ELF-1 (cell line): ENCODE results near the gene HPCA.
A peak's percentile ranks its signal among the peaks of the same experiment; 100 is the strongest.

ENCODE experiments used
- DNase-seq: peaks from one replicate; pipeline ENCODE4 v3.0.0-alpha.2; 2016; ENCODE audit warnings: low read depth, low spot score

HPCA gene

DNA sequence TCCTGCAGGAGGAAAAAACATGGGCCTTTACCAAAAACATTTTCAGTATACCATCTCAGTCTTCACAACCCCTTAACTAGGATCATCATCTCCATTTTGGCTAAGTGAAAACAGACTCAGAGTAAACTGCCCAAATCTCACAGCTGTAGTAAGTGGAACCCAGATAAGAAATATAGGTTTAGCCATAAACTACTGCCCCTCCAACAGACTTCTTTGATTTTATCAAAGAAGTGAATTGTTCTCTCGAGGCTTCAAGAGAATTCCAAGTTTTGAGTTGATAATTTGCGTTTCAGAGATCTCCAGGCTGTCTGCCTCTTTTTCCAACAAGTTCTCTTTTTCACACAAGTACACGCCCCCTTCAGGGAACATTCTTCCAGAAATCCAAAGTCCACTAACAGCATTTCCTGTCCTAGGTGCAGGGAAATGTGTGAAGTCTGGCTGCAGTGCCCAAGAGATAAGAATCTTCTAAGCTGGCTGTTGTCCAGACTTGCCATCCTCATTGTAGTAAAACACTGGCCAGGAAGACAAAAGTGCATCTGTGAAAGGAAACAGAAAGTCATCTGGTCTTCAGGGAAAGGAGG is 47.5 kb downstream of the HPCA start:
- DNase-seq = peak; percentile 76

DNA sequence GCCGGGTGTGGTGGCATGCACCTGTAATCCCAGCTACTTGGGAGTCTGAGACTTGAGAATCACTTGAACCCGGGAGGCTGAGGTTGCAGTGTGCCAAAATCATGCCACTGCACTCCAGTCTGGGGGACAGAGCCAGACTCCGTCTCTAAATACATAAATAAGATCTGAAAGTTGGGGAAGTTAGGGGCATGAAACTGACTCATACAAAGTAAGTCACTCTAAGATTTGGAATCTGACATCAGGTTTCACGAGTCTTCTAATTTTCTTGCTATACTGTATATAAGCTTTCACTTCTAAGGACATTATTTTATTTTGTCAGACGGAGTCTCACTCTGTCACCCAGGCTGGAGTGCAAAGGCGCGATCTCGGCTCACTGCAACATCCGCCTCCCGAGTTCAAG is 48.2 kb downstream of the HPCA start:
- no peak for DNase-seq

DNA sequence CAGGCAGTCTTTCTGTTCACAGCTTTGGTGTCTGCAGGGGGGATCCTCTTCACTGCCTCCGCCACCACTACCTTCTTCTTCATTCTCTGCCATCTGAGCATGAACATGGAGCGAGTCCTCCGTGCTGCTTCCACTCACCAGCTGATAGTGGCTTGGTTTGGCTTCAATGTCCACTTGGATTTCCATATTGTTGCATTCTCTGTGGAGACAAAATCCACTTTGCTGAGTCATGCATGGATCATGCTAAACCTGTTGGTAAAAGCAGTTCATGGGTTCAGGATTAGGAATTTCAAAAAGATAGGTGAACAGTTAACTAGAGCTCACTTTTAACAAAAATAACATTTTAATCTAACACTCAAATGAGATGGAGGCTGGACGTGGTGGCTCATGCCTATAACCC is 50.8 kb downstream of the HPCA start:
- no peak for DNase-seq

DNA sequence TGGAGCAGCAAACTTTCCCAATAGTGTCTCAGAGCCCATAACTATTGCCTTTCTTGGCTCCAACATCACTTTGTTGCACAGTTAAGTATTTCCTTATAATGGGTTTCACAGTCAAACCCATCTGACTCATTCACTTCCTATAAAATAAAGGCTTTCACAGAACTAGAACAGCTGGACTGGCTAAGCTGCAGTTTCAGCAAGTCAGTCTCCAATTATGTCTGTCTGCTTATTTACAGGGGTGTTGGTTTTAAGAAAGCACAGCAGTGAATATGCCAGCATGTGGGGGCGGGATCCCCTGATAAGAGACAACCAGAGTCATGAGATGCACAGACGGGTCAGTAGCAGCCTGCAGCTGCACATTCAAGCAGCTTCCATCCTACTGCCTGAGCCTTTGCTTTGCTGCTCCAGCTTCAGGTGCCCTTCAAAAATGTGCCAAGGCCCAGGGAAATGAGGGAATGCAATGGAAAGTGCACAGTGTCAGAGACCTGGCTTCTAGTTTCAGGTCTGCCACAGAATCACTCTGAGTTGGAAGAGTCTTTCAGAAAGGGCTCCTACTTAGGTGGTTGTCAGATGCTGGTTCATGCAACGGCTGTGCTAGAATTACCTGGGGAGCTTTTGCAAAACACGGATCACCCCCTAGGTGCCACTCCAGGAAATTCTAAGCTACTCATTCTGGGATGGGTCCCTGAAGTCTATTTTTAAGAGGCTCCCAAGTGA is 53.5 kb downstream of the HPCA start:
- DNase-seq = no peak

DNA sequence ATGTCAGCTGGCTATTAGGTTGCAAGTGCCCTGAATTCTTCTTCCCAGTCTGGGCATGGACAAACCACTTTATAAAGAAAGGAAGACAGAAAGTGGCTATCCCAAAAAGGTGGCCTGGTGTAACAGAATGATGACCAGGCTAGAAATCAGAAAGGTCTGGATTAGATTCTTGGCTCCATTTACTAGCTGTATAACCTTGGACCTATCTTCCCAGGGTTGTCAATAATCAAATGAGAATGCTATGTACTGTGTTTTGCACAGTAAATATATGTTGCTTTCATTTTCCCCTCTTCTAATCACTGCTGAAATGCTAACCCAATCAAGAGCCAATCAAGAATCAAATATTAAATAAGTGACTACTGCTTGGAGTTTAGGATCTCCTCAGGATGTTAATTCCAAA is 57.9 kb downstream of the HPCA start:
- no peak for DNase-seq
